ENCODE results near the gene DIO3.
"Not testable (repeated sequence)": the region's sequence is repeated elsewhere in the genome, so short reads cannot be mapped to it uniquely, and the experiment has no call there.

DIO3 gene

DNA sequence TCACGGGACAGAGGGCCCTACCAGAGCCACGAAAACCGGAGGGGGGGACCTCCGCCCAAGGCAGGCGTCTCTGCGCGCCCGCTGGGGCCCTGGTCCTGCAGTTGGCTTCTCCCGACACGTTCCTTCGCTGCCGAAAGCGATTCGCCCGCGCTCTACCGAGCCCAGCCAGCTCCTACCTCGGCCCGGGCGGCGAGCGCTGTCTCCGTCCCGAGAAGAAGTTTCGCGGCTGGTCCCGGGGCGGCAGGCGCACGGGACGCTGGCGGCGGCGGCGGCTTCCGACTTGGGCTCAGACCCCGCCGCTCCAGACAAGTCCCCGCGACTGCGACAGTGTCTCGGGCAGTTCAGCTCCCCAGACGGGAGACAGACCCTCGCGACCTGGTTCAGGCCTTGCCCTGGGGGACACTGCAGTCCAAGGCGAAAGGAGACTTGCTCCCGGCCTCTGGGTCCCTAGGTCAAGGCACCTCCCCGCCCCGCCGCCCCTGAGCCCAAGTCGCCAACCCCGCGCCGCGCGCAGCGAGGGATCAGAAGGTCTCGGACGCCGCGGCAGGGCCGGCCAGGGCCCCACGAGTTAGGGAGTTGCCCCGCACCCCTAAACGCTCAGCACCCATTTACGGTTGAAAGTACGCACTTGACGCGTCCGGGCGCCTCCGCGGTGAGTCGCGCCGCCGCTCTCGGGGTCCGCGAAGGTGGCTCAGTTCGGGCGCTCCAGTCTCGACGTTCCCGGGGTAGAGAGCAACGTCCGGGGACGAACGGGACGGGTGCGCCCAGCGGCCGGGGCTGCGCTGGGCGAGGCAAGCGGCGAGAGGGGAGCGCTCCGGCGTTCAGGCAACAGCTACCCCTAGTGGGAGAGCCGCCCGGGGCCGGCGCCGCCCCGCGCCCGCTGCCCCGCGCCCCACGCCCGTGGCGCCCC is 1.4 kb upstream of the DIO3 start:
- DNase-seq, result no peak

DNA sequence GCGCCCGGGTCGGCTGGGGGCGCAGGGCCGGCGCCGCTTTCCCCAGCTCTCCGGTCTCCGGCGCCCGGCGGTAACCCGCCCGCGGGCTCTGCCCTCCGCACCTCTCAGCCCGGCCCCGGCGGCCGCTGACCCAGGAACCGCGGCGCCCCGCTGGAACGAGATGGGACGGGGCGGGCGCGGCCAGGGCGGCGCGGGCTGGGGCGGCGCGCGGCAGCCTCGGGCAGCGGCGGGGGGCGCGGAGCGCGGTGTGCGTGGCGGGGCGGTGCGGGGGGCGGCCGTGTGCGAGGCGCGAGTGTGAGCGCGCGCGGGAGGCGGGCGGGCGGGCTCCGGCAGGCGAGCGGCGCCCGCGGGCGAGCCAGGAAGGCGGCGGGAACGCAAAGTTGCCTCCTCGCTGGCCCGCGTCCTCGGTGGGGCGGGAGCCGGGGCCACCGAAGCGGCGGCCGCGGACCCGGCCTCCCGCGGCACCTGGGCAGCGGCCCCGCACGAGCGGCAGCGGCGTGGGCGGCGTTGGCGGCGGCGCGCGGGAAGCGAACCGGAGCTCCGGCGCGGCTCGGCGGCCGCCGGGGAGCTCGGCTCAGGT is 671 bp upstream of the DIO3 start:
- H3K27me3 Mint-ChIP-seq, result peaks cover 69 to 78% of the 10 kb centered on the region in 2 donors
- H3K4me3 Mint-ChIP-seq, result no peak overlapping the region
- peaks cover 22 to 25% of the 10 kb centered on the region in 2 donors for H3K4me1 Mint-ChIP-seq
- no peak for DNase-seq
- no peak for ATAC-seq (replicated peaks)
- H3K9me3 Mint-ChIP-seq, result peaks cover 2 to 3% of the 10 kb centered on the region in 2 donors
- H3K36me3 Mint-ChIP-seq, result peaks cover 7 to 17% of the 10 kb centered on the region in 2 donors
- no peak overlapping the region for H3K27ac Mint-ChIP-seq

More for the DNA sequence above, 1.4 kb upstream of the DIO3 start:
- Mint-ChIP-seq H3K4me3 (peak overlapping the region in 1 of 2 donors; percentile 13), H3K36me3 (peaks cover 7 to 12% of the 10 kb centered on the region in 2 donors), H3K4me1 (peaks cover 17 to 18% of the 10 kb centered on the region in 2 donors), H3K9me3 (peaks cover 2 to 3% of the 10 kb centered on the region in 2 donors), H3K27ac (peak overlapping the region; percentile 62), H3K27me3 (peaks cover 68 to 77% of the 10 kb centered on the region in 2 donors)
- ATAC-seq (replicated peaks), result peak in 1 of 2 donors; percentile 34

- H3K4me1 Mint-ChIP-seq, result peaks cover 20 to 25% of the 10 kb centered on the region in 2 donors
- H3K4me3 Mint-ChIP-seq, result peak overlapping the region; percentile 46 to 73
- ATAC-seq (replicated peaks) (no peak), DNase-seq (no peak)
- peaks cover 73 to 78% of the 10 kb centered on the region in 2 donors for H3K27me3 Mint-ChIP-seq
- peak overlapping the region; percentile 63 for H3K27ac Mint-ChIP-seq
- peaks cover 2 to 3% of the 10 kb centered on the region in 2 donors for H3K9me3 Mint-ChIP-seq
- peaks cover 7 to 17% of the 10 kb centered on the region in 2 donors for H3K36me3 Mint-ChIP-seq
These were observed 699 bp downstream of the DIO3 start for GRCh38 chr14:101561897-101562490.

- Mint-ChIP-seq H3K36me3 (peaks cover 7 to 17% of the 10 kb centered on the region in 2 donors), H3K9me3 (peaks cover 2 to 3% of the 10 kb centered on the region in 2 donors), H3K4me1 (peaks cover 18 to 25% of the 10 kb centered on the region in 2 donors), H3K4me3 (peak overlapping the region in 1 of 2 donors; percentile 41), H3K27me3 (peaks cover 71 to 74% of the 10 kb centered on the region in 2 donors), H3K27ac (peak overlapping the region; percentile 77)
- DNase-seq (no peak), ATAC-seq (replicated peaks) (peak; percentile 19 to 52)
These were observed 1.5 kb downstream of the DIO3 start for GRCh38 chr14:101562659-101563351.

GRCh38 chr14:101563352-101563653 is 2.0 kb downstream of the DIO3 start:
- peak overlapping the region in 1 of 2 donors; percentile 41 for H3K4me3 Mint-ChIP-seq
- H3K27me3 Mint-ChIP-seq, result peaks cover 70 to 73% of the 10 kb centered on the region in 2 donors
- ATAC-seq (replicated peaks), result no peak
- H3K9me3 Mint-ChIP-seq, result peaks cover 2 to 3% of the 10 kb centered on the region in 2 donors
- no peak for DNase-seq
- peak overlapping the region; percentile 31 for H3K27ac Mint-ChIP-seq
- H3K4me1 Mint-ChIP-seq, result peaks cover 18 to 25% of the 10 kb centered on the region in 2 donors
- peaks cover 7 to 17% of the 10 kb centered on the region in 2 donors for H3K36me3 Mint-ChIP-seq

DNA sequence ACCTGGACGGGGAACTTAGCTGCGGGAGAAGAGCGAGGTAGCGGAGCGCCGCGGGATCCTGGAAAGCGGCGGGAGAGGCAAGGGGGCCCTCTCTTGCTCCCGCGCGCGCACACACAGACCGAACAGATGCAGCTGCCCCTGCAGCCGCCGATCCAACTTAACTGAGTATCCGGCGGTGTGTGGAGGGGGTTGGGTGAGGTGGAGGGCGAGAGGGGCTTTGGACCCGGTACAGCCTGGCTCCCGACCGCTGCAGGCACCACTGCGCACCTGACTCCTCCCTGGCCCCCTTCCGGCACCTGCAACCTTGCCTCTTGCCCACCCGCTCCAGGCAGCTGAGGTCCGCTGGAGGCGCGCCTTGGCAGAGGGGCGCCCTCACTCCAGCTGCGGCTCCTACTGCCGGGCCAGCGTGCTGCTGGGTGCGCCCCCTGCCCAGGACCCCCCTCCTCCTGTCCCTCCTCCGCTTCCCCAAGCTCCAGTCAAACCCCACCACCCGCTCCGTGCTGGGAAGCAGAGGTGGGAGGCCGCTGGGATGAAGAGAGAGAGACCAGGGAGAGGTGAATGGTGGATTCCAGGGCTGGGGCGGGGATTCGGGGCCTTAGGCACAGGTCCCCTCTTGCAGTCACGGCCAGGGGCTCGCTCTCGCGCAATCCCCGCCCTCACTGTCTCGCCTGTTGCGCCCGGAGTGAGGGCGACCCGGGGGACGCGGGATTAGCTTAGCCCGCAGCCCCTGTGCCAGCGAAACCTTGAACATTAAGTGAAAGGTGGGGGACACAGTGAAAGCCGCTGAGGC is 2.6 kb downstream of the DIO3 start:
- Mint-ChIP-seq H3K9me3 (peaks cover 2 to 3% of the 10 kb centered on the region in 2 donors), H3K27me3 (peaks cover 66 to 71% of the 10 kb centered on the region in 2 donors), H3K27ac (peak overlapping the region; percentile 31), H3K4me3 (no peak overlapping the region), H3K36me3 (peaks cover 7 to 17% of the 10 kb centered on the region in 2 donors), H3K4me1 (peaks cover 18 to 25% of the 10 kb centered on the region in 2 donors)
- ATAC-seq (replicated peaks), result no peak
- DNase-seq, result no peak

GRCh38 chr14:101564444-101564776 is 3.1 kb downstream of the DIO3 start:
- DNase-seq, result no peak
- Mint-ChIP-seq H3K4me3 (no peak overlapping the region), H3K27ac (no peak overlapping the region), H3K9me3 (peaks cover 2 to 3% of the 10 kb centered on the region in 2 donors), H3K27me3 (peaks cover 68 to 72% of the 10 kb centered on the region in 2 donors), H3K36me3 (peaks cover 7 to 17% of the 10 kb centered on the region in 2 donors), H3K4me1 (peaks cover 18 to 25% of the 10 kb centered on the region in 2 donors)
- ATAC-seq (replicated peaks), result no peak

DNA sequence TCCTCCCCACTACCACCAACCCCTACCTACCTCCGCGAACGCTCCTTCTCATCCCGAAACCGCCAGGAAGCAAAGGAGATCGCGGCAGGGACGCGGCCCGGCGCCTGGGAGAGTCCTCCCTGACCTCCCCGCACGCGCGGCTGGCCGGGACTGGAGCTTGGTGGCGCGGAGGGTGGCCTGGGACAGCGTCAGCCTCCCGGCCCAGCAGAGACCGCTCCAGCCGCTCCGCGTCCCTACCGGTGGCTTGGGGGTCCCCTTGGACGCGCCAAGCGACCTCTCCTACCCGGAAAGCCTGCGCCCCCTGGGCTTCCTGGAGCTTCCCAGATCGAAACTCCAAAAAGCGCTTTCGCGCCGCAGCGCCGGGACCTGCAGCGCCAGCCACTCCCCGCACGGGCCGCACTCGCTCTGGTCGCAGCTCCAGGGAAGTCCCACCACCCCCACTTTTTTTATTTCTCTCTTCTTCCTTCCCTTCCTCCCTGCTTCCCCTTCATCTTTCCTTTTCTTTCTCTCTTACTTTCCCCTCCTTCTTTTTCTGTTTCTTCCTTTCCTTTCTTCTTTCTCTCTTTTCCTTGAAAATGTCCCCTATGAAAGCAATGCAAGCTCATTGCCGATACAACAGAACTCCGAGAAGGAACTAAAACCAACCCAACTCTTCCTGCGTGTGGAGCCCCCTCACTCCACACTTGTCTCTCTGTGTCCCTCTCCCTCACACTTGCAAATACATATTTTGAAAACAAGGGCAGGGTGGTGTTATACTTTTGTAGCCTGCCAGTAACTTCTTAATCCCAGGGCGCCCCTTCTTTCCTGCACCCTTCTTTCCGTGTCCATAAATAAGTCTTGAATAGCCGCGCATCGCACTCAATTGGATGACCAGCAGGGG is 3.8 kb downstream of the DIO3 start:
- Mint-ChIP-seq H3K4me1 (peaks cover 18 to 25% of the 10 kb centered on the region in 2 donors), H3K27me3 (peaks cover 68 to 72% of the 10 kb centered on the region in 2 donors), H3K4me3 (peak overlapping the region; percentile 4 to 53), H3K36me3 (peaks cover 7 to 17% of the 10 kb centered on the region in 2 donors), H3K27ac (peak overlapping the region; percentile 59), H3K9me3 (peaks cover 2 to 3% of the 10 kb centered on the region in 2 donors)
- DNase-seq (no peak), ATAC-seq (replicated peaks) (no peak)

- peaks cover 69 to 72% of the 10 kb centered on the region in 2 donors for H3K27me3 Mint-ChIP-seq
- ATAC-seq (replicated peaks), result no peak
- H3K27ac Mint-ChIP-seq, result no peak overlapping the region
- H3K9me3 Mint-ChIP-seq, result no peaks in the 10 kb centered on the region
- H3K4me1 Mint-ChIP-seq, result peaks cover 16 to 20% of the 10 kb centered on the region in 2 donors
- no peak for DNase-seq
- H3K36me3 Mint-ChIP-seq, result peaks cover 3 to 9% of the 10 kb centered on the region in 2 donors
- H3K4me3 Mint-ChIP-seq, result no peak overlapping the region
These were observed 6.0 kb downstream of the DIO3 start for GRCh38 chr14:101567252-101567651.

GRCh38 chr14:101571004-101571403 is 9.7 kb downstream of the DIO3 start:
- H3K27me3 Mint-ChIP-seq, result peaks cover 51 to 54% of the 10 kb centered on the region in 2 donors
- H3K4me3 Mint-ChIP-seq, result no peak overlapping the region
- H3K4me1 Mint-ChIP-seq, result no peaks in the 10 kb centered on the region
- H3K36me3 Mint-ChIP-seq, result no peaks in the 10 kb centered on the region
- no peak for DNase-seq
- no peak for ATAC-seq (replicated peaks)
- H3K9me3 Mint-ChIP-seq, result no peaks in the 10 kb centered on the region
- H3K27ac Mint-ChIP-seq, result no peak overlapping the region

GRCh38 chr14:101572526-101572925 is 11.2 kb downstream of the DIO3 start:
- not testable (repeated sequence) for H3K4me1 Mint-ChIP-seq; ATAC-seq (replicated peaks); H3K27ac Mint-ChIP-seq; H3K4me3 Mint-ChIP-seq; H3K36me3 Mint-ChIP-seq; H3K9me3 Mint-ChIP-seq; DNase-seq
- peaks cover 39 to 52% of the 10 kb centered on the region in 2 donors for H3K27me3 Mint-ChIP-seq

DNA sequence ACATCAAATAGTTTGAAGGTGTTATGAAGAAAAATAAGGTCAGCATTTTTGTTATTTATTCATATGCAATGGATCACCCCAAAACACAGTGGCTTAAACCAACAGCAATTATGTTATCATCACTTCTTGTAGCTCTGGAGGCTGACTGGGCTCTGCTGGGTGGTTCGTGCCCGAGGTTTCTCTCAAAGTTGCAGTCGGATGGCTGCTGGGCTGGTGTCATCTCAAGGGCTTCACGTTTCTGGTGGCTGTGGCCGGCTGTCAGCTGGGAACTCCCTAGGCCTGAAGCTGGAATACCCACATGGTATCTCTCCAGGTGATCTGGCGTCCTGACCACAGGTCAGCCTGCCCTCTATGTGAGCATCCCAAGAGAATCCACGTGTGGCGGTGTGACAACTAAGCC is 12.0 kb downstream of the DIO3 start:
- no peaks in the 10 kb centered on the region for H3K36me3 Mint-ChIP-seq
- DNase-seq (no peak), ATAC-seq (replicated peaks) (no peak)
- no peak overlapping the region for H3K27ac Mint-ChIP-seq
- peaks cover 35 to 55% of the 10 kb centered on the region in 2 donors for H3K27me3 Mint-ChIP-seq
- no peaks in the 10 kb centered on the region for H3K4me1 Mint-ChIP-seq
- no peak overlapping the region for H3K4me3 Mint-ChIP-seq
- no peaks in the 10 kb centered on the region for H3K9me3 Mint-ChIP-seq

- Mint-ChIP-seq H3K4me3 (no peak overlapping the region), H3K27me3 (peaks cover 28 to 49% of the 10 kb centered on the region in 2 donors), H3K27ac (peak overlapping the region; percentile 38), H3K36me3 (no peaks in the 10 kb centered on the region), H3K9me3 (no peaks in the 10 kb centered on the region), H3K4me1 (no peaks in the 10 kb centered on the region)
- DNase-seq (no peak), ATAC-seq (replicated peaks) (no peak)
These were observed 14.3 kb downstream of the DIO3 start for GRCh38 chr14:101575581-101575980.

All from stimulated activated naive B cell treated with anti-CD40 and anti-IgM and Interleukin-4, amounts not matched to agents 10 μg/mL and 1 μg/mL and 100 μg/mL, for 72 hours (primary cell).